Spleen (tissue), 11 donors: Measurements from ENCODE around the gene KATNAL2. TPM values are rescaled to one million over a fixed set of nuclear protein-coding genes. Genes with fewer than 3 reads are reported as not detected.
A peak's percentile ranks its signal among the peaks of the same experiment; 100 is the strongest.

Experiments
- DNase-seq: peaks from one replicate; pipeline ENCODE4 v3.0.0-alpha.2; 2020
- H3K27ac ChIP-seq, 8 donors: fragments of 200-600 bp; sonication (generic) in 7 of 8; 1 replicate in 4 of 8; 2 replicates in 4 of 8; pipeline versions ENCODE4 v1.5.0 to v1.8.0; 2016 to 2021; ENCODE audit warnings: inconsistent platforms in 4 of 8, mild to moderate bottlenecking in 4 of 8, moderate library complexity in 1 of 8
- H3K27me3 ChIP-seq, 7 donors: fragments of 200-600 bp; sonication (generic) in 6 of 7; replicated peaks in 1 of 7; 1 replicate in 4 of 7; 2 replicates in 3 of 7; pipeline versions ENCODE4 v1.5.0 to v1.8.0; 2016 to 2021; ENCODE audit warnings: inconsistent platforms in 3 of 7, mild to moderate bottlenecking in 1 of 7
- H3K36me3 ChIP-seq, 6 donors: fragments of 200-600 bp; sonication (generic) in 5 of 6; 1 replicate in 4 of 6; 2 replicates in 2 of 6; pipeline versions ENCODE4 v1.5.0 to v1.8.0; 2016 to 2021; ENCODE audit warnings: inconsistent platforms in 2 of 6
- H3K4me1 ChIP-seq, 6 donors: fragments of 200-600 bp; sonication (generic) in 5 of 6; 1 replicate in 3 of 6; 2 replicates in 3 of 6; pipeline versions ENCODE4 v1.5.0 to v1.8.0; 2016 to 2021; ENCODE audit warnings: inconsistent platforms in 3 of 6
- H3K4me3 ChIP-seq, 8 donors: fragments of 200-600 bp; sonication (generic) in 7 of 8; 1 replicate in 4 of 8; 2 replicates in 4 of 8; pipeline versions ENCODE4 v1.5.0 to v1.8.0; 2016 to 2021; ENCODE audit warnings: inconsistent platforms in 4 of 8, mild to moderate bottlenecking in 4 of 8, moderate library complexity in 2 of 8
- H3K9me3 ChIP-seq, 8 donors: fragments of 200-600 bp; sonication (generic) in 7 of 8; 1 replicate in 4 of 8; 2 replicates in 4 of 8; pipeline versions ENCODE4 v1.5.0 to v1.8.0; 2016 to 2021; ENCODE audit warnings: inconsistent platforms in 4 of 8
- POLR2A ChIP-seq, 3 donors: fragments of 450-650 bp; IDR thresholded peaks; one replicate each; pipeline ENCODE4 v1.5.1; 2017; ENCODE audit warnings: antibody characterized with exemption in 3 of 3, mild to moderate bottlenecking in 1 of 3
- POLR2AphosphoS5 ChIP-seq, 3 donors: sonication (generic); formaldehyde crosslinking; IDR thresholded peaks; one replicate each; pipeline ENCODE4 v1.5.1; 2017; ENCODE audit warnings: antibody characterized with exemption in 3 of 3
- WGBS, 5 donors: extraction: QIAGEN DNeasy Blood & Tissue Kit in 3 of 5; methylation state at CpG; one replicate each; pipeline versions ENCODE4 v1.1.5 to v1.1.7; 2013 to 2018; 5-methylcytosine and 5-hydroxymethylcytosine counted together
- intact Hi-C: fragments of 100-400 bp; cut with DNase I; formaldehyde crosslinking; loops from one replicate; pipeline ENCODE4 v1.15.0; 2023; ENCODE audit warnings: low total_unique reads
- polyA plus RNA-seq, 3 donors: library from polyadenylated mRNA; stranded (reverse); fragments of 200-250 nt; gene quantifications; one replicate each; pipeline ENCODE4 v1.2.1, GENCODE V29; 2013
- total RNA-seq, 7 donors: library from RNA; depleted of rRNA in 3 of 7; stranded (reverse); fragments of >200 nt in 3 of 7; fragmentation: NEBNext Ultra II Directional in 4 of 7; extraction: Animal tissue kit (Norgen Biotek cat#: 25700) in 4 of 7; gene quantifications; one replicate each; pipeline versions ENCODE4 v1.1.0 to v1.2.1, GENCODE V29; 2016 to 2021
- TF ChIP-seq, protein P1 (sequence below), 11 experiments: fragments of 200-600 bp in 7 of 11; fragments of 450-650 bp in 4 of 11; sonication (generic) in 4 of 11; IDR thresholded peaks in 8 of 11; conservative IDR thresholded peaks in 3 of 11; 1 replicate in 7 of 11; 2 replicates in 4 of 11; pipeline versions ENCODE4 v1.4.0 to v1.8.0; 2016 to 2021; ENCODE audit warnings: antibody characterized with exemption in 11 of 11, inconsistent platforms in 4 of 11, mild to moderate bottlenecking in 1 of 11
- donor health status: healthy with polysubstance abuse.
- donor health status: DM: no; HTN: no; CAD: no; lungs with moderate emphysema.
- donor health status: DM: no; HTN: no; CAD: no.
- donor health status: Bipolar disorder and iron deficiency.
- donor health status: healthy.
- donor health status: DM: no; HTN: no; CAD: no.
- donor health status: DM: yes; HTN: yes; CAD: no.

Gene KATNAL2
- total and polyA plus RNA-seq, 10 donors, result 1.5 to 10.0 (median 3.2) TPM

DNA sequence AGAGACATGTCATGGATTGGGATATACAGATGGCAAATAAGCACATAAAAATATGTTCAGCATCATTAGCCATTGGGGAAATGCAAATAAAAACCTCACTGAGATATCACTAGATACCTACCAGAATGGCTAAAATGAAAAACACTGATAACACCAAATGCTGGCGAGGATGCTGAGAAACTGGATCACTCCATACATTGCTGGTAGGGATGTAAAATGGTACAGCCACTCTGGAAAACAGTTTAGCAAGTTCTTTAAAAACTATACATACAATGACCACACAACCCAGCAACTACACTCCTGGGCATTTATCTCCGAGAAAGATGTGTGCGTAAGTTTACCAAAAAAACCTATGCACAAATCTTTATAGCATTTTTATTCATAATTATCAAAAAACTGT is 14.0 kb upstream of the KATNAL2 start:
- intact Hi-C loops, result loop anchor here (10.0 kb wide), 1 partner anchor 981 kb away; no protein-coding TSS in a partner anchor
- no peak for DNase-seq
- peaks cover 0 to 3% (median 0%) of the 10 kb centered on the region in 6 donors for H3K4me1 ChIP-seq
- no peak overlapping the region for H3K4me3 ChIP-seq
- WGBS, 5 donors, result 93 to 100% (median 97%) methylated on average over 3 of the region's 3 CpGs
- peaks cover 0 to 23% (median 0%) of the 10 kb centered on the region in 6 donors for H3K36me3 ChIP-seq
- peaks cover 0 to 12% (median 3%) of the 10 kb centered on the region in 8 donors for H3K9me3 ChIP-seq
- no peaks in the 10 kb centered on the region for H3K27me3 ChIP-seq
- TF ChIP-seq POLR2A (IDR thresholded peaks at IDR 0.05) (no peak), POLR2AphosphoS5 (IDR thresholded peaks at IDR 0.05) (no peak)
- TF ChIP-seq, protein P1, sequence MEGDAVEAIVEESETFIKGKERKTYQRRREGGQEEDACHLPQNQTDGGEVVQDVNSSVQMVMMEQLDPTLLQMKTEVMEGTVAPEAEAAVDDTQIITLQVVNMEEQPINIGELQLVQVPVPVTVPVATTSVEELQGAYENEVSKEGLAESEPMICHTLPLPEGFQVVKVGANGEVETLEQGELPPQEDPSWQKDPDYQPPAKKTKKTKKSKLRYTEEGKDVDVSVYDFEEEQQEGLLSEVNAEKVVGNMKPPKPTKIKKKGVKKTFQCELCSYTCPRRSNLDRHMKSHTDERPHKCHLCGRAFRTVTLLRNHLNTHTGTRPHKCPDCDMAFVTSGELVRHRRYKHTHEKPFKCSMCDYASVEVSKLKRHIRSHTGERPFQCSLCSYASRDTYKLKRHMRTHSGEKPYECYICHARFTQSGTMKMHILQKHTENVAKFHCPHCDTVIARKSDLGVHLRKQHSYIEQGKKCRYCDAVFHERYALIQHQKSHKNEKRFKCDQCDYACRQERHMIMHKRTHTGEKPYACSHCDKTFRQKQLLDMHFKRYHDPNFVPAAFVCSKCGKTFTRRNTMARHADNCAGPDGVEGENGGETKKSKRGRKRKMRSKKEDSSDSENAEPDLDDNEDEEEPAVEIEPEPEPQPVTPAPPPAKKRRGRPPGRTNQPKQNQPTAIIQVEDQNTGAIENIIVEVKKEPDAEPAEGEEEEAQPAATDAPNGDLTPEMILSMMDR (IDR thresholded peaks at IDR 0.05 in 8 of 11, conservative IDR thresholded peaks at IDR 0.05 in 3 of 11), result no peak
- H3K27ac ChIP-seq, result no peak overlapping the region

DNA sequence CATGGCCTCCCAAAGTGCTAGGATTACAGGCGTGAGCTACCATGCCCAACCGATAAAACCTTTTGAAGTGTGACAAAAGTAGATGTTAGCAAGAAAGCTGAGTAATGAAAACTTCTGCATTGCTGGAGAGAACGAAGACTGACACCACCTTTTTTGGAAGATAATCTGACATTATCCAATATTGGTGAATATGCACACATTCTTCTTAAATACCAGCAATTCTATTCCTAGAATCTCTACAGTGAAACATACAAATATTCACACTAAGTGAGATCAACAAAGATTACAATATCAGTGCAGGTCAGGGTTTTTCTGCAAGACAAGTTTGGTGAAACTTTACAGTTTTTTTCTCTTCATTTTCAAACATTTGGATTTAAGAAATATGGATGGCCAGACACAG is 7.9 kb upstream of the KATNAL2 start:
- WGBS, 5 donors, result 91 to 98% (median 95%) methylated on average over 3 of the region's 3 CpGs
- DNase-seq, result no peak
- Histone ChIP-seq H3K9me3 (peaks cover 0 to 12% (median 3%) of the 10 kb centered on the region in 8 donors), H3K36me3 (no peaks in the 10 kb centered on the region), H3K27ac (no peak overlapping the region), H3K27me3 (no peaks in the 10 kb centered on the region), H3K4me3 (no peak overlapping the region), H3K4me1 (peaks cover 0 to 9% (median 0%) of the 10 kb centered on the region in 6 donors)
- TF ChIP-seq, protein P1 (IDR thresholded peaks at IDR 0.05 in 8 of 11, conservative IDR thresholded peaks at IDR 0.05 in 3 of 11), result no peak
- no peak for TF ChIP-seq POLR2A (IDR thresholded peaks at IDR 0.05)
- no peak for TF ChIP-seq POLR2AphosphoS5 (IDR thresholded peaks at IDR 0.05)
- intact Hi-C loops, result loop anchor here (10.0 kb wide), 1 partner anchor 975 kb away; no protein-coding TSS in a partner anchor

DNA sequence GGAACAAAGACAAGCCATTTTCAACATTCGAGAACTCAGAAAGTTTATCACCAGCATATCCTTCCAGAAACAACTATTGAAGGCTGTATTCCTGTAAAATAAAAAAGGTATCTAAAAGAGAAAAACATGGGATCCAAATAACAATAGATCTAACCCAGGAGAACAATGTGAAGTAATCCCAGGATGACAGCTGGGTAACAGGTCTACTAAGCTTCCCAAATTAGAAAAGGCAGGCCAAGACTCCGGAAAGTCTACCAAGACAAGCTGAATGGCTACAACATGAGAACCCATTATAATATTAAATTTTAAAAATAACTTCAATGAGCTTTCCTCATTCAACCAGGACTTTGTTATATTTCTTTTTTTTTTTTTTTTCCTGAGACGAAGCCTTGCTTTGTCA is 6.5 kb upstream of the KATNAL2 start:
- Histone ChIP-seq H3K27ac (no peak overlapping the region), H3K4me3 (no peak overlapping the region), H3K9me3 (peaks cover 0 to 6% (median 3%) of the 10 kb centered on the region in 8 donors), H3K4me1 (peaks cover 5 to 23% (median 12%) of the 10 kb centered on the region in 6 donors), H3K27me3 (no peaks in the 10 kb centered on the region), H3K36me3 (no peaks in the 10 kb centered on the region)
- DNase-seq, result no peak
- 92 to 96% (median 94%) methylated on average over 3 of the region's 3 CpGs for WGBS, 5 donors
- TF ChIP-seq, protein P1 (IDR thresholded peaks at IDR 0.05 in 8 of 11, conservative IDR thresholded peaks at IDR 0.05 in 3 of 11), result no peak
- TF ChIP-seq POLR2AphosphoS5 (IDR thresholded peaks at IDR 0.05), result no peak
- no peak for TF ChIP-seq POLR2A (IDR thresholded peaks at IDR 0.05)
- intact Hi-C loops, result no loop called here

DNA sequence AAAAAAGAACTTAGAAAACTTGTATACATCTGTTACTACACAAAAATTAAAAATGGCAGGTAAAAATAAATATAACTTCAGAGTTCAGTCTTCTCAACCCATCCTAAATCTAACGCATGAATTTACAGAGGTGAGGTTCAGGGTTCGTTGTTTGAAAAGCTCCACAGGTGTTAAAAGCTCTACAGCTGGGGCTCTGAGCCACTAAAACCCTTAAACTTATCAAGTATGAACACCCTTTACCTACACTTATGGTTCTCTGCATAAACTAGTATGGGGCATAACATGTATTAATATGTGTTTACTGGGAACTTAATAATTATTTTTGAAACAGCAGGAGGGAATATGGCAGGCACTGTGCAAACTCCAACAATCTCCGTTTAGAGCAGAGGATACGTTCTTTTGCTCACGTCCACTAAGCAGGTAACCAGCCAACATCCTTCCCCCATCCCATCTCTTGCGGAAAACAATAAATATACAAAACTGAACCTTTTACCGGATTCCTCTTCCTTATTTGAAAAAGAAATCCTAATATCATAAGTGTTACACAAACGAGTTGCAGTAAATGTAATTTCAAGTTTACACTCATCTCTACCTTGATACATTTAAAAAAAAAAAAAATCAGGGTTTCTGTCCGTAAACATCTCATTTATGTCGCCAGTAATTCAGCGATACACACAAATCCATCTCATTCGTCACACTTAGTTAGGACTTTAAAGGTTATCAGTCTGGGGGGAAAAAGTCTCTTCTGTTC is 1.4 kb upstream of the KATNAL2 start:
- Histone ChIP-seq H3K4me3 (peak overlapping the region in 7 of 8 donors; percentile 56 to 90 (median 68)), H3K36me3 (no peaks in the 10 kb centered on the region), H3K9me3 (no peaks in the 10 kb centered on the region), H3K27ac (peak overlapping the region in 6 of 8 donors; percentile 89 to 92 (median 90)), H3K27me3 (no peaks in the 10 kb centered on the region), H3K4me1 (peaks cover 9 to 44% (median 27%) of the 10 kb centered on the region in 6 donors)
- 50 to 64% (median 51%) methylated on average over 12 of the region's 12 CpGs for WGBS, 5 donors
- TF ChIP-seq, protein P1 (IDR thresholded peaks at IDR 0.05 in 8 of 11, conservative IDR thresholded peaks at IDR 0.05 in 3 of 11), result no peak
- no peak for TF ChIP-seq POLR2AphosphoS5 (IDR thresholded peaks at IDR 0.05)
- TF ChIP-seq POLR2A (IDR thresholded peaks at IDR 0.05), result no peak
- intact Hi-C loops, result no loop called here
- no peak for DNase-seq
